Superior temporal gyrus (tissue), 1 donor: Measurements from ENCODE around the gene CT45A9.
"Not testable (repeated sequence)": the region's sequence is repeated elsewhere in the genome, so short reads cannot be mapped to it uniquely, and the experiment has no call there.

Experiments
- DNase-seq: peaks from one replicate; pipeline ENCODE4 v3.0.0-alpha.2; 2016; ENCODE audit errors: extremely low spot score

CT45A9 gene, protein sequence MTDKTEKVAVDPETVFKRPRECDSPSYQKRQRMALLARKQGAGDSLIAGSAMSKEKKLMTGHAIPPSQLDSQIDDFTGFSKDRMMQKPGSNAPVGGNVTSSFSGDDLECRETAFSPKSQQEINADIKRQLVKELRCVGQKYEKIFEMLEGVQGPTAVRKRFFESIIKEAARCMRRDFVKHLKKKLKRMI

GRCh38 chrX:135871712-135872111 lies at the start of gene CT45A9:
Gene CT45A9 (minus strand): TSS chrX:135871812. CDS start chrX:135868061, 3,751 bp downstream.
- not testable (repeated sequence) for DNase-seq

GRCh38 chrX:135920516-135920915 lies 48.9 kb upstream of the CT45A9 start:
- not testable (repeated sequence) for DNase-seq

- no peak for DNase-seq
These were observed 42.8 kb upstream of the CT45A9 start for GRCh38 chrX:135914404-135914803.

GRCh38 chrX:135910251-135910650 lies 38.6 kb upstream of the CT45A9 start:
- no peak for DNase-seq

GRCh38 chrX:135893294-135893817 lies 21.7 kb upstream of the CT45A9 start, which contains the start of the genes CT45A10 and SAGE1:
Gene CT45A10 (minus strand): TSS chrX:135893444. CDS start chrX:135885344, 8,100 bp downstream.
Gene SAGE1 (plus strand): TSS chrX:135893716. CDS start chrX:135896243, 2,527 bp downstream.
- no peak for DNase-seq

- no peak for DNase-seq
These were observed 21.2 kb upstream of the CT45A9 start for GRCh38 chrX:135892781-135893180.

- no peak for DNase-seq
These were observed 18.5 kb upstream of the CT45A9 start for GRCh38 chrX:135890087-135890585.

DNA sequence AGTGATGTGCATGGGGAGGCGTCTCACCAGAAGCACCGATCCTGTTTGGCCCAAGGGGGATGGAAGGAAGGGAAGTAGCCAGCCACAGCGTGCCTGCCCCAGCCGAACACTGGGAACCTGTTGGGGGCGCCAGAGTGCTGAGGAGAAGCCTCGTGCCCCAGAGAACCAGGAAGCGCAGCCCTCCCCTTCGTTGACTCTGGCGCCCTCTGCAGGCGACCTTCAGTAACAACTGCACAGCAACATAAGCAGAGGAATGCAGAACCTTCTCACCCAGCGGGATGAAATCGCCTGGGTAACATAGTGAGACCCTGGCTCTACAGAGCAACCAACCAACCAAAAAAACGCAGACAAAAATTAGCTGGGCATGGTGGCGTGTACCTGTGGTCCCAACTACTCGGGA lies 17.4 kb upstream of the CT45A9 start:
- not testable (repeated sequence) for DNase-seq

DNA sequence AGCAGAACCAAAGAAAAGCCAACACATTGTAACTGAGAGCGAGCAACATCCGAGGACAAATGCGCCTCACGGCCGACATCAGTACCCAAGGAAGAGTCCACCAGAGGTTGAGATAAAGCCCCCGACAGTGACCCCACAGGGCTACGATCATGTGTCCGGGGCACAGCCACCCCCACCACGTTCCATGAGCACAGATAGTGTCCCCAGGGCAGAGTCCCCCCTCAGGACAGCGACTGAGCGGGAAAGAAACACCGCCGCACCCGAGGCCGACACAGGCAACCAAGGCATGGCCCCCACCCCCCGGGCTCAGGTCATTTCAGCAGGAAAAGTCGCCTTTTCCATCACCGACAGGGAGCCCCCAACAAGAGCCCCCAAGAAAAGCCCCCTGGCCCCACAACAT lies 16.6 kb upstream of the CT45A9 start:
- not testable (repeated sequence) for DNase-seq

- DNase-seq = not testable (repeated sequence)
These were observed 11.1 kb upstream of the CT45A9 start for GRCh38 chrX:135882741-135883140.

- DNase-seq = not testable (repeated sequence)
These were observed 17.2 kb downstream of the CT45A9 start, which contains the start of gene CT45A8 for GRCh38 chrX:135854438-135854837. Gene CT45A8 (minus strand): TSS chrX:135854538. CDS start chrX:135850783, 3,755 bp downstream.

- DNase-seq = not testable (repeated sequence)
These were observed 34.4 kb downstream of the CT45A9 start, which contains the start of gene CT45A7 for GRCh38 chrX:135837180-135837579. Gene CT45A7 (minus strand): TSS chrX:135837280. CDS start chrX:135833533, 3,747 bp downstream.

DNA sequence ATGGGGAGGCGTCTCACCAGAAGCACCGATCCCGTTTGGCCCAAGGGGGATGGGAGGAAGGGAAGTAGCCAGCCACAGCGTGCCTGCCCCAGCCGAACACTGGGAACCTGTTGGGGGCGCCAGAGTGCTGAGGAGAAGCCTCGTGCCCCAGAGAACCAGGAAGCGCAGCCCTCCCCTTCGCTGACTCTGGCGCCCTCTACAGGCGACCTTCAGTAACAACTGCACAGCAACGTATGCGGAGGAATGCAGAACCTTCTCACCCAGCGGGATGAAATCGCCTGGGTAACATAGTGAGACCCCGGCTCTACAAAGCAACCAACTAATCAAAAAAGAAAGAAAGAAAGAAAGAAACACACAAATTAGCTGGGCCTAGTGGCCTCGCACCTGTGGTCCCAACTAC lies 51.7 kb downstream of the CT45A9 start, which contains the start of gene CT45A2:
TSS of gene CT45A2 (minus strand) at position 101 of the 400 bp plus-strand sequence. CDS start 3,747 bp downstream, outside the sequence.
- DNase-seq = not testable (repeated sequence)
